GM12878 (cell line): ENCODE measurements around the gene ITFG1. TPM values are rescaled to one million over a fixed set of nuclear protein-coding genes. Genes with fewer than 3 reads are reported as not detected.

Experiments
- CBX5 ChIP-seq: sonication (generic); IDR thresholded peaks from 2 replicates; pipeline ENCODE4 v1.6.1; 2016; ENCODE audit warnings: low read depth, moderate library complexity, mild to moderate bottlenecking, inconsistent platforms
- FOXK2 ChIP-seq: fragments of 450-650 bp; IDR thresholded peaks from 2 replicates; pipeline ENCODE4 v1.6.1; 2017; ENCODE audit warnings: mild to moderate bottlenecking, moderate library complexity
- GATAD2B ChIP-seq: fragments of 450-650 bp; conservative IDR thresholded peaks from 2 replicates; pipeline ENCODE4 v1.6.1; 2017; ENCODE audit warnings: low read depth, mild to moderate bottlenecking, moderate library complexity
- KAT2A ChIP-seq: conservative IDR thresholded peaks from 2 replicates; pipeline ENCODE4 v1.6.1; 2011; ENCODE audit warnings: low read depth, low read length; ENCODE audit not compliant: control insufficient read depth
- MTA2 ChIP-seq: fragments of 450-650 bp; IDR thresholded peaks from 2 replicates; pipeline ENCODE4 v1.6.1; 2016; ENCODE audit warnings: low read depth, mild to moderate bottlenecking, moderate library complexity
- POU2F2 ChIP-seq: IDR thresholded peaks from 3 replicates; pipeline ENCODE4 v1.6.1; 2011; ENCODE audit warnings: low read depth, mild to moderate bottlenecking, low read length, borderline replicate concordance
- RUNX3 ChIP-seq: IDR thresholded peaks from 2 replicates; pipeline ENCODE4 v1.6.1; 2012; ENCODE audit warnings: low read length, inconsistent platforms
- SMAD1 ChIP-seq: fragments of 450-650 bp; IDR thresholded peaks from 2 replicates; pipeline ENCODE4 v1.6.1; 2018; ENCODE audit warnings: mild to moderate bottlenecking, low read depth; ENCODE audit not compliant: partially characterized antibody
- SRF ChIP-seq, 2 experiments: IDR thresholded peaks; 2 replicates each; pipeline ENCODE4 v1.6.1; 2011; ENCODE audit warnings: low read depth in 2 of 2, low read length in 2 of 2, mild to moderate bottlenecking in 1 of 2, moderate library complexity in 1 of 2
- ZNF24 ChIP-seq: fragments of 450-650 bp; IDR thresholded peaks from 2 replicates; pipeline ENCODE4 v1.6.1; 2017; ENCODE audit warnings: antibody characterized with exemption, mild to moderate bottlenecking
- ZNF274 ChIP-seq: IDR thresholded peaks from one replicate; pipeline ENCODE4 v1.8.0; 2011; ENCODE audit not compliant: insufficient read length, insufficient read depth
- ZNF384 ChIP-seq: IDR thresholded peaks from 2 replicates; pipeline ENCODE4 v1.6.1; 2012; ENCODE audit warnings: low read depth, mild to moderate bottlenecking, low read length, improper control_type of control experiment, borderline replicate concordance
- ZNF622 ChIP-seq: fragments of 450-650 bp; IDR thresholded peaks from 2 replicates; pipeline ENCODE4 v1.6.1; 2017; ENCODE audit warnings: mild to moderate bottlenecking, inconsistent platforms
- ZZZ3 ChIP-seq: IDR thresholded peaks from 2 replicates; pipeline ENCODE4 v1.6.1; 2011; ENCODE audit warnings: low read depth; ENCODE audit not compliant: control insufficient read depth, insufficient read length
- polyA plus RNA-seq, 11 experiments: library from polyadenylated mRNA; depleted of rRNA in 4 of 11; unstranded in 6 of 11; stranded (reverse) in 5 of 11; fragments of >200 nt; fragmentation: Nextera tagmentation in 4 of 11; fragmentation: Illumina TruSeq in 1 of 11; extraction: Ambion mirVana in 4 of 11; extraction: Trizol in 1 of 11; gene quantifications; 1 replicate in 1 of 11; 2 replicates in 10 of 11; pipeline versions ENCODE4 v1.2.1 to v1.2.3, GENCODE V29; 2011 to 2016; ENCODE audit warnings: inconsistent platforms in 2 of 11, missing spikeins in 2 of 11, low read depth in 1 of 11
- total RNA-seq, 4 experiments: library from RNA; depleted of rRNA in 3 of 4; stranded (reverse); fragments of >200 nt in 3 of 4; fragmentation: Illumina TruSeq in 1 of 4; extraction: Trizol in 1 of 4; gene quantifications; 2 replicates each; pipeline versions ENCODE4 v1.2.1 to v1.2.3, GENCODE V29; 2013 to 2021
- TF ChIP-seq, protein P1 (sequence below): fragments of 450-650 bp; IDR thresholded peaks from 2 replicates; pipeline ENCODE4 v1.6.1; 2018; ENCODE audit warnings: borderline replicate concordance, mild to moderate bottlenecking; ENCODE audit not compliant: partially characterized antibody

Gene ITFG1
- total and polyA plus RNA-seq, 10 of the 15 experiments (the other 5 are each of a cell fraction or from before 2014, with no cell fraction given): 9.3 to 56.3 (median 28.6) TPM

DNA sequence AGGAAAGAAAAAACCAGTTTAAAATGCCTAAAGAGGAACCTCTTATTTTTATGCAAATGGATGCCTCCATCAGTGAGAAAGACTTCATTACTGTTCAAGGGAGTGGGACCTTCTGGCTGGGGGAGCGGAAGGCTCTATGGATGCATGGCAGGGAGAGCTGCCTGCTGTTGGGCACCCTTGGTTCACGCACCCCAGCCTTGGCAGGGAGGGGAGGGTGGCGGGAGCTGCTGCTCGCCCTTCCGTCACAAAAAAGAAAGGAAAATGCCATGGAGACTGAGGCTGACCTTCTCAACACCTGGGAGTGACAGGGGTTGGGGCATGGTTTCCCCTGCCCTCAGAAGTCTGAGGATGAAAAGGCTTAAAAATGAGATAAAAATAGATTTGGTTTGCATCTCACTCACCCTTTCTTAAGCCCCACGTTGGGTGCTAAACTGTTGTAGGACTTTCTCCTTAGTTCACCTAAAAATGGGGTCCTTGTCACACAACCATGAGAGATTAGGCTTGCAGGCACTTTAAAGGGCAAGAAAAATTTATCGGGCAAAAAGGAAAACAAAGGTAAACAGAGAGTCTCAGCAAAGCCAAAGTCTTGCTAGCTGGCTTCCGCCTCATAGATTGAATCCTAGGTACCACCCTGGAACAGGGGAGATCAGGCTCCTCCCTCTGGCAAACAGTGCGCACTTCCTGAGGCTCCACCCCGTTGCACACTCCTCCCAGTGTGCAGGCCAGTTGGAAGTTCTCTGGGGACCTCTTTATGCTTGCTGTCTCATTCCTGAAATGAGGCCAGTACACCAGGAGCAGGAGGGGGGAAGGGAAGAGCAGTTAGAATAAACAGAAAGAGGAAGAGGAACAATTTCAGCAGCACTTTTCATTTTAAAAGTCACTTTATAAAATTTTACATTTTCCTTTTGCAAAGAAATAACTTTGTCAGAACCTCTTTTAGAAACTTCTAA is 31.8 kb upstream of the ITFG1 start (continued):
- TF ChIP-seq GATAD2B (peak; percentile 24; the same call in 1 of the 2 replicates), POU2F2 (peak; percentile 65; the same call in 1 of the 3 replicates), MTA2 (no peak), KAT2A (no peak), ZZZ3 (no peak), ZNF24 (no peak), ZNF622 (no peak), RUNX3 (peak; percentile 15; the same call in 1 of the 2 replicates), SMAD1 (no peak), CBX5 (no peak), SRF (IDR thresholded peaks at IDR 0.05; ENCODE audit: low read depth in 2 of 2, low read length in 2 of 2) (no peak), FOXK2 (no peak), ZNF274 (no peak), ZNF384 (no peak)
- TF ChIP-seq, protein P1, sequence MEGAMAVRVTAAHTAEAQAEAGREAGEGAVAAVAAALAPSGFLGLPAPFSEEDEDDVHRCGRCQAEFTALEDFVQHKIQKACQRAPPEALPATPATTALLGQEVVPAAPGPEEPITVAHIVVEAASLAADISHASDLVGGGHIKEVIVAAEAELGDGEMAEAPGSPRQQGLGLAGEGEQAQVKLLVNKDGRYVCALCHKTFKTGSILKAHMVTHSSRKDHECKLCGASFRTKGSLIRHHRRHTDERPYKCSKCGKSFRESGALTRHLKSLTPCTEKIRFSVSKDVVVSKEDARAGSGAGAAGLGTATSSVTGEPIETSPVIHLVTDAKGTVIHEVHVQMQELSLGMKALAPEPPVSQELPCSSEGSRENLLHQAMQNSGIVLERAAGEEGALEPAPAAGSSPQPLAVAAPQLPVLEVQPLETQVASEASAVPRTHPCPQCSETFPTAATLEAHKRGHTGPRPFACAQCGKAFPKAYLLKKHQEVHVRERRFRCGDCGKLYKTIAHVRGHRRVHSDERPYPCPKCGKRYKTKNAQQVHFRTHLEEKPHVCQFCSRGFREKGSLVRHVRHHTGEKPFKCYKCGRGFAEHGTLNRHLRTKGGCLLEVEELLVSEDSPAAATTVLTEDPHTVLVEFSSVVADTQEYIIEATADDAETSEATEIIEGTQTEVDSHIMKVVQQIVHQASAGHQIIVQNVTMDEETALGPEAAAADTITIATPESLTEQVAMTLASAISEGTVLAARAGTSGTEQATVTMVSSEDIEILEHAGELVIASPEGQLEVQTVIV: no peak
